ENCODE data around the gene TEAD3.
"Not testable (repeated sequence)": the region's sequence is repeated elsewhere in the genome, so short reads cannot be mapped to it uniquely, and the experiment has no call there.

Gene TEAD3

GRCh38 chr6:35496841-35497570 is at the start of gene TEAD3:
Gene TEAD3, minus strand, starts transcription at chr6:35497079.
- Mint-ChIP-seq H3K4me1 (ENCODE audit: low read depth) (peaks cover 29% of the 10 kb centered on the region), H3K27me3 (peaks cover 11% of the 10 kb centered on the region), H3K27ac (peak within 1 kb of the TSS; percentile 83), H3K9me3 (no peaks in the 10 kb centered on the region), H3K36me3 (ENCODE audit: low read depth) (no peaks in the 10 kb centered on the region), H3K4me3 (peak within 1 kb of the TSS; percentile 79)
- DNase-seq: peak; percentile 85

- Mint-ChIP-seq H3K4me1 (ENCODE audit: low read depth) (peaks cover 5% of the 10 kb centered on the region), H3K27me3 (no peaks in the 10 kb centered on the region), H3K27ac (no peak overlapping the region), H3K4me3 (no peak overlapping the region), H3K36me3 (ENCODE audit: low read depth) (no peaks in the 10 kb centered on the region), H3K9me3 (no peaks in the 10 kb centered on the region)
- no peak for DNase-seq
Observed at GRCh38 chr6:35544769-35545361, 48.0 kb upstream of the TEAD3 start.

GRCh38 chr6:35543459-35544193 is 46.7 kb upstream of the TEAD3 start:
- Mint-ChIP-seq H3K4me3 (no peak overlapping the region), H3K36me3 (ENCODE audit: low read depth) (no peaks in the 10 kb centered on the region), H3K27me3 (no peaks in the 10 kb centered on the region), H3K27ac (no peak overlapping the region), H3K4me1 (ENCODE audit: low read depth) (peaks cover 5% of the 10 kb centered on the region), H3K9me3 (no peaks in the 10 kb centered on the region)
- DNase-seq: no peak

- Mint-ChIP-seq H3K36me3 (ENCODE audit: low read depth) (no peaks in the 10 kb centered on the region), H3K27ac (no peak overlapping the region), H3K9me3 (no peaks in the 10 kb centered on the region), H3K4me3 (no peak overlapping the region), H3K4me1 (ENCODE audit: low read depth) (peaks cover 5% of the 10 kb centered on the region), H3K27me3 (no peaks in the 10 kb centered on the region)
- no peak for DNase-seq
Observed at GRCh38 chr6:35541836-35542235, 45.0 kb upstream of the TEAD3 start.

GRCh38 chr6:35539223-35539622 is 42.3 kb upstream of the TEAD3 start:
- no peak overlapping the region for H3K27ac Mint-ChIP-seq

GRCh38 chr6:35535847-35536246 is 39.0 kb upstream of the TEAD3 start:
- not testable (repeated sequence) for H3K4me3 Mint-ChIP-seq; H3K4me1 Mint-ChIP-seq (ENCODE audit: low read depth); DNase-seq; H3K27me3 Mint-ChIP-seq; H3K9me3 Mint-ChIP-seq; H3K36me3 Mint-ChIP-seq (ENCODE audit: low read depth); H3K27ac Mint-ChIP-seq

More at GRCh38 chr6:35539223-35539622, 42.3 kb upstream of the TEAD3 start:
- Mint-ChIP-seq H3K4me1 (ENCODE audit: low read depth) (peaks cover 8% of the 10 kb centered on the region), H3K36me3 (ENCODE audit: low read depth) (no peaks in the 10 kb centered on the region), H3K27me3 (no peaks in the 10 kb centered on the region), H3K4me3 (no peak overlapping the region), H3K9me3 (no peaks in the 10 kb centered on the region)
- DNase-seq: no peak

GRCh38 chr6:35534407-35535170 is 37.7 kb upstream of the TEAD3 start:
- Mint-ChIP-seq H3K36me3 (ENCODE audit: low read depth) (no peaks in the 10 kb centered on the region), H3K4me1 (ENCODE audit: low read depth) (peaks cover 4% of the 10 kb centered on the region), H3K9me3 (no peaks in the 10 kb centered on the region), H3K4me3 (no peak overlapping the region), H3K27ac (no peak overlapping the region), H3K27me3 (no peaks in the 10 kb centered on the region)
- DNase-seq: no peak

- no peaks in the 10 kb centered on the region for H3K9me3 Mint-ChIP-seq
- H3K27ac Mint-ChIP-seq: no peak overlapping the region
- no peaks in the 10 kb centered on the region for H3K27me3 Mint-ChIP-seq
- DNase-seq: no peak
- H3K4me3 Mint-ChIP-seq: no peak overlapping the region
- peaks cover 4% of the 10 kb centered on the region for H3K4me1 Mint-ChIP-seq (ENCODE audit: low read depth)
- H3K36me3 Mint-ChIP-seq (ENCODE audit: low read depth): no peaks in the 10 kb centered on the region
Observed at GRCh38 chr6:35533981-35534380, 37.1 kb upstream of the TEAD3 start.

- no peak for DNase-seq
- H3K4me3 Mint-ChIP-seq: no peak overlapping the region
- no peaks in the 10 kb centered on the region for H3K27me3 Mint-ChIP-seq
- peaks cover 4% of the 10 kb centered on the region for H3K4me1 Mint-ChIP-seq (ENCODE audit: low read depth)
- H3K36me3 Mint-ChIP-seq (ENCODE audit: low read depth): no peaks in the 10 kb centered on the region
- no peak overlapping the region for H3K27ac Mint-ChIP-seq
- no peaks in the 10 kb centered on the region for H3K9me3 Mint-ChIP-seq
Observed at GRCh38 chr6:35532126-35532525, 35.2 kb upstream of the TEAD3 start.

- no peak for DNase-seq
- Mint-ChIP-seq H3K4me1 (ENCODE audit: low read depth) (peaks cover 13% of the 10 kb centered on the region), H3K27me3 (no peaks in the 10 kb centered on the region), H3K9me3 (no peaks in the 10 kb centered on the region), H3K4me3 (no peak overlapping the region), H3K36me3 (ENCODE audit: low read depth) (no peaks in the 10 kb centered on the region), H3K27ac (no peak overlapping the region)
Observed at GRCh38 chr6:35524380-35525020, 27.6 kb upstream of the TEAD3 start.

- Mint-ChIP-seq H3K27ac (peak overlapping the region; percentile 67), H3K9me3 (no peaks in the 10 kb centered on the region), H3K27me3 (no peaks in the 10 kb centered on the region), H3K4me1 (ENCODE audit: low read depth) (peaks cover 13% of the 10 kb centered on the region), H3K4me3 (peak overlapping the region; percentile 67), H3K36me3 (ENCODE audit: low read depth) (no peaks in the 10 kb centered on the region)
- DNase-seq: peak; percentile 89
Observed at GRCh38 chr6:35522660-35523658, 26.1 kb upstream of the TEAD3 start.

GRCh38 chr6:35522151-35522550 is 25.3 kb upstream of the TEAD3 start:
- Mint-ChIP-seq H3K27ac (no peak overlapping the region), H3K27me3 (no peaks in the 10 kb centered on the region), H3K4me3 (no peak overlapping the region), H3K4me1 (ENCODE audit: low read depth) (peaks cover 13% of the 10 kb centered on the region), H3K36me3 (ENCODE audit: low read depth) (no peaks in the 10 kb centered on the region), H3K9me3 (no peaks in the 10 kb centered on the region)
- no peak for DNase-seq

- no peaks in the 10 kb centered on the region for H3K9me3 Mint-ChIP-seq
- no peak overlapping the region for H3K4me3 Mint-ChIP-seq
- no peak overlapping the region for H3K27ac Mint-ChIP-seq
- DNase-seq: no peak
- H3K36me3 Mint-ChIP-seq (ENCODE audit: low read depth): no peaks in the 10 kb centered on the region
- peaks cover 13% of the 10 kb centered on the region for H3K4me1 Mint-ChIP-seq (ENCODE audit: low read depth)
- H3K27me3 Mint-ChIP-seq: no peaks in the 10 kb centered on the region
Observed at GRCh38 chr6:35521235-35521634, 24.4 kb upstream of the TEAD3 start.

Measured in activated T-cell treated with anti-CD3 and anti-CD28 coated beads, Interleukin-2, amount 50 U/mL, for 24 hours (primary cell).